H1 (cell line): ENCODE results near the gene AAGAB. TPM values are rescaled to one million over a fixed set of nuclear protein-coding genes. Genes with fewer than 3 reads are reported as not detected.

Source experiments
- SIN3A ChIP-seq, 2 experiments: IDR thresholded peaks in 1 of 2; conservative IDR thresholded peaks in 1 of 2; 2 replicates each; pipeline ENCODE4 v1.6.1; 2011 to 2012; ENCODE audit warnings: low read length in 2 of 2, improper control_type of control experiment in 1 of 2, low read depth in 1 of 2, mild to moderate bottlenecking in 1 of 2
- polyA plus RNA-seq, 7 experiments: library from polyadenylated mRNA; depleted of rRNA in 3 of 7; stranded (reverse) in 5 of 7; unstranded in 2 of 7; fragments of >200 nt in 5 of 7; fragments of 200-250 nt in 2 of 7; gene quantifications; 1 replicate in 5 of 7; 2 replicates in 1 of 7; 4 replicates in 1 of 7; pipeline versions ENCODE4 v1.2.1 to v1.2.3, GENCODE V29; 2011 to 2013; ENCODE audit warnings: missing spikeins in 2 of 7, mixed read lengths in 2 of 7
- total RNA-seq: library from RNA; stranded (reverse); fragmentation: NEBNext Ultra II Directional; extraction: Animal tissue kit (Norgen Biotek cat#: 25700); gene quantifications from 2 replicates; pipeline ENCODE4 v1.2.1, GENCODE V29; 2021

The AAGAB gene
- total and polyA plus RNA-seq, 2 of the 8 experiments (the other 6 are each of a cell fraction or from before 2014, with no cell fraction given), result 20.1 to 45.9 TPM

GRCh38 chr15:67242708-67243111, 11.8 kb downstream of the AAGAB start (continued):
- TF ChIP-seq SIN3A (conservative IDR thresholded peaks at IDR 0.05 in 1 of 2, IDR thresholded peaks at IDR 0.05 in 1 of 2; ENCODE audit: low read depth in 1 of 2, low read length in 2 of 2), result no peak
